Activated CD4-positive, alpha-beta T cell treated with anti-CD3 and anti-CD28 coated beads for 4 hours (primary cell): Measurements from ENCODE around the gene TIMM50.
"Not testable (repeated sequence)": the region's sequence is repeated elsewhere in the genome, so short reads cannot be mapped to it uniquely, and the experiment has no call there.

ENCODE experiments used
- DNase-seq, 2 donors: peaks; one replicate each; pipeline ENCODE4 v3.0.0-alpha.2; 2020

The TIMM50 gene

GRCh38 chr19:39470724-39471339 lies 9.8 kb upstream of the TIMM50 start:
- DNase-seq = no peak

DNA sequence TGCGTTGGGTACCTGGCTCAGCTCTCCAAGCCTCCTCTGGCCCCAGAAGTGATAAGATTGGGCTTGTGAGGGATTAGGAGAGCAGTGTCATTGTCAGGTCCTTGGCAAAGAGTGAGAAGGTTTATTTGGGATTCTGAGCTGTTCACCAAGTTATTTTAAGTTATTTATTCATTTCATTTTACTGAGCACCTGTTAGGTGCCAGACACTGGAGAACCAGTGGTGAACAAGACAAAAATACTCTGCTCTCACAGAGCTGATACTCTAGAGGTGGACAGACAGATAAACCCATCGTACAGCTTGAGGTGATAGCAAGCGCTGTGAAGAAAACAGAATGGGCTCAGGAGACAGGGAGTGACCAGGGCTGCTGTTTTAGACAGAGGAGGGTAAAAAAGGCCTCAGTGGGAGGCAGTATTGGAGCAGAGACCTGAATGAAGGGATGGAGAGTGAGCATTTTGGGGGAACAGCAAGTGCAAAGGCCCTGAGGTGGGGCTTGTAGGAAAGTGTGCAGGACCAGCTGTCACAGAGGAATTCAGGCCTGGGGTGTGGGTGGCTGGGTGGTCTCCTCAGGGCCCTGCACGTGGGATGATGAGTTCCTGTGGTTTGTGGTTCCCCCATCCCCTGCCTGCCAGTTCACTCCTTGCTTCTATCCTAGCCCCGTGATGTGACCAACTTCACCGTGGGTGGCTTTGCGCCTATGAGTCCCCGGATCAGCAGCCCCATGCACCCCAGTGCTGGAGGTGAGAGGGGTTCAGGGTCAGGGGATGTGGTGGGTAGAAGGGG lies 8.7 kb upstream of the TIMM50 start:
- no peak for DNase-seq

DNA sequence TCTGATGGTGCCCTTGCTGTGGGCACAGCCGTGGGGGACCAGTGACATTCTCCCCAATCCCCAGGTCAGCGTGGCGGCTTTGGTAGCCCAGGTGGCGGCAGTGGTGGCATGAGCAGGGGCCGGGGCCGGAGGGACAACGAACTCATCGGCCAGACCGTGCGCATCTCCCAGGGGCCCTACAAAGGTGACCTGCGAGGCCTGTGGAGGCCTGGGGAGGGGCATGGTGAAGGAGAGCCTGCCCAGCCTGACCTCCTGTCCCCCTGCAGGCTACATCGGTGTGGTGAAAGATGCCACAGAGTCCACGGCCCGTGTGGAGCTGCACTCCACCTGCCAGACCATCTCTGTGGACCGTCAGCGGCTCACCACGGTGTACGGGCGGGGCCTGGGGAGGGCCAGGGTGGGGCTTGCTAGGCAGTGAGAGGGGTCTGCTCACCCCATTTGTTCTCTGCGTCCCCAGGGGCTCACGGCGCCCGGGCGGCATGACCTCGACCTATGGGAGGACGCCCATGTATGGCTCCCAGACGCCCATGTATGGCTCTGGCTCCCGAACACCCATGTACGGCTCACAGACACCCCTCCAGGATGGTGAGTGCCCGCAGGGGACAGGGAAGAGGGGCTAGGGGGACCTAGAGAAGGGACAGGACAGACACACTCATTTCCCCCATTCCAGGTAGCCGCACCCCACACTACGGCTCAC lies 7.7 kb upstream of the TIMM50 start:
- no peak for DNase-seq

- DNase-seq = no peak
These were observed 7.1 kb upstream of the TIMM50 start for GRCh38 chr19:39473443-39473960.

- DNase-seq = peak; percentile 72 to 78
These were observed 6.5 kb upstream of the TIMM50 start for GRCh38 chr19:39474139-39474620.

- no peak for DNase-seq
These were observed 4.9 kb upstream of the TIMM50 start for GRCh38 chr19:39475748-39476147.

- not testable (repeated sequence) for DNase-seq
These were observed 1.3 kb upstream of the TIMM50 start for GRCh38 chr19:39479319-39479801.

GRCh38 chr19:39479916-39480315 lies 722 bp upstream of the TIMM50 start:
- DNase-seq = no peak

DNA sequence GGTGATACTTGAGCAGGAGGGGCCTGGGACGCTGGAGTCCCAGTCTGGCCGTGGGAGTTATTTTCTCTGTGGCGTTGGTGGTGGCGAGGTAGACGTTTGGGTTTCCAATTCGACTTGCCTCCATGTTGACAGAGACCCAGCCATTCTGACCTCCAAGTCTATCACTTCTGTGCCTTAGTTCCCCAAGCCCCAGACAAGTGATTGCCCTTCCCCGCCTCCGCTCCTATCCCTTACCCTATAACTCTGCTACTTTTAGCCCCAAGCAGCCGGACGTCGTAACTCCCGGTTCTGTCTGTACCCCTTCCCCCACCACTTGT lies 549 bp downstream of the TIMM50 start:
- no peak for DNase-seq

DNA sequence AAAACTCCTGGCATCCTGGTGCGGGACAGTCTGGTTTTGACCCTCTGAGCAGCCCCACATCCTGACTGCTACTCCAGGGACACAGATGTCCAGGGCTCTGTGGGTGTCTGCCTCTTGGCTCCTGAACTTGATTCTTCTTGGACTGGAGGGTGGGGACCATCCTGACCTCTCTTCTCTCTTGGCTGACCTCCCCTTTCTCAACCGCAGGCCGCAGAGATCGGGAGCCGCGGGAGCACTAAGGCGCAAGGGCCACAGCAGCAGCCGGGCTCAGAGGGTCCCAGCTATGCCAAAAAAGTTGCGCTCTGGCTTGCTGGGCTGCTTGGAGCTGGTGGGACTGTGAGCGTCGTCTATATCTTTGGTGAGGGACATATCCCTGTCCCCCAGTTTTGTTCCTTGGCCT lies 1.0 kb downstream of the TIMM50 start:
- DNase-seq = no peak

- DNase-seq = no peak
These were observed 2.5 kb downstream of the TIMM50 start for GRCh38 chr19:39483141-39483540.

DNA sequence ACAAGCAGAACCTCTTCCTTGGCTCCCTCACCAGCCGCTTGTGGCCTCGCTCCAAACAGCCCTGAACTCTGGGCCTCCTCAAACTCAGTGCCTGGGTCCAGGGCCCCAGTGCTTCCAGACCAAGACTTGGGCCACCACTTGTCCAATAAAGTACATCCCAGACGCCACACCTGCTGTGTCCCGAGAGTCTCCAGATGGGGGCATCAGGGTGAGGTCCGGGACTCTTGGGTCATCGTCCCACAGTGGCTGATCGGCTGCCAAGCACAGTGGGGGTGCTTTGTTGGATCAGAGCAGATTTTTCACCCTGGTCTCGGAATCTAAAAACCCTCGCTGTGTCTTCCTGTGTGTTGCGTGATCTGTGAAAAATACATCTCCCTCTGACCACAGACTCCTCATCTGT lies 9.1 kb downstream of the TIMM50 start:
- no peak for DNase-seq

DNA sequence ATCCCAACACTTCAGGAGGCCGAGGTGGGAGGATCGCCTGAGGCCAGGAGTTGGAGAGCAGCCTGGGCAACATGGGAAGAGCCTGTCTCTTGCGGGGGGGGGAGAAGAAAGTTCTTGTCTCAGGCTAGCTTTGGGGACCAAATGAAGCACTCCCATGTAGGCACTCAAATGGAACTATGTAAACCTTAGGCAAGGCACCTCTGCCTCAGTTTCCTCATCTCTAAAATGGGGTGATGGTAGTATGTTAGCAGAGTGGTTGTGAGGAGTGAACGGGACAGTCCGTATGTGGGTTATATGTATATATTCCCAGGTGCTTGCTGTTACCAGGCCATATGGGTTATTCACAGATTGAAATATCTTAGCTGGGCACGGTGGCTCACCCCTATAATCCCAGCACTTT lies 11.6 kb downstream of the TIMM50 start:
- DNase-seq = no peak

- DNase-seq = no peak
These were observed 12.2 kb downstream of the TIMM50 start for GRCh38 chr19:39492788-39493187.

DNA sequence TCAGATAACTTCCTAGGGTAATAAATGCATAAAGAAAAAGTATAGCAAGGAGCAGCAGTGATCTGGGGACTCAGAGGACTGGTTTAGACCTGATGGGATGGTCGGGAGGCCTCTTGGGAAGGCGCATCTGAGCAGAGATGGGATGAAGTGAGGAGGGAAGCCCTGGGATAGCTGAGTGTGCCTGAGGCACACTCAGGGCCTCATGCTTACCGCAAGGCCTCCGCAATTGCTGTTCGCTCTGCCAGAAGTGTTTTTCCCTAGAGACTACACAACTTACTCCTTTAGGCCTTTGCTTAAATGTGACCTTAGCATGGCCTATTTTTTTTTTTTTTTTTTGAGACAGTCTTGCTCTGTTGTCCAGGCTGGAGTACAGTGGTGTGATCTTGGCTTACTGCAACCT lies 14.0 kb downstream of the TIMM50 start:
- DNase-seq = no peak

GRCh38 chr19:39496063-39496462 lies 15.4 kb downstream of the TIMM50 start:
- no peak for DNase-seq

DNA sequence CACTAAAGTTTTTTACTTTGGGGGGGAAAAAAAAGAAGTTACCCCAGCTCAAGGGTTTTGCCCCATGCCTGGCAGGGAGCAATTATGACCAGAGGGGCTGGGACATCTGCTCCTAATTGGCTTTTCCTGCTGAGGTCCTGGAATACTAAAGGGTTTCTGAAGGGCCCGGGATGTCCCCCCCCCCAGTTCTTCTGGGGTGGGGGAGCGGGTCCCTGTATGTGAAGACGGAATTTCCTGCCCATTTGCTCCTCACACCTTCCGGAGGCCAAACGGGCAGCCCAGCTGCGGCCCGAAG lies 17.0 kb downstream of the TIMM50 start:
- no peak for DNase-seq

DNA sequence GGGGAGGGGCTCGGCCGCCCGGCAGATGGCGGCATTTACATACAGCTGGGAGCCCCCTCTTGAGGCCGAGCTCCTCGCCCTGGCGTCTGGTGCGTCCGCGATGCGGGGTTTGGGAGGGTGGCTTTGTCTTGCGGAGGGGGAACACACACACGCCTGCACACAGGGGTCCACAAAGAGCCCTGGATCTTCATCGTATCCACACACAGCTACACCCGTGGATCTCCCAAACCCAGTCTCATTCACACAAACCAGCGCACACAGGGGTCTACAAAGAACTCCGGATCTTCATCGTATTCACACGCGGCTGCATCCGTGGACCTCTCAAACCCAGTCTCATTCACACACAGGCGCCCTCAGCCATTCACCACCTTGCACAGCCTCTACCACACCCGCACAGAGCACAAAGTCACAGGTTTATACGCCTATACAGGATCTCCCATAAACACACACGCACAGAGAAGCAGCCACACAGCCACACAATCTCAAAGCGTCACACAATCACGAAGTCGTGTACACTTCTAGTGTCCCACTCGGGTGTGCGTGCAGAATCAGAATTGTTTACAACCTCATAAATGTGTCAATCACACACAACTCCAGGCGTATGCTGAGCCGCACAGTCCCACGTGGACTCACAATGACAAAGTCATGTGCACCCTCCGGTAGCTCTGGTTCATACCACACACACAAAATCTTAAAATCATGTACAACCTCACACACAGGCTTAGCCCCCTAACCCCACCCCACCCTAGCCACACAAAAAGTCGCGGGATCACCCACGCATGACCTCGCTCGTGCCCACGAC lies 17.6 kb downstream of the TIMM50 start:
- no peak for DNase-seq

DNA sequence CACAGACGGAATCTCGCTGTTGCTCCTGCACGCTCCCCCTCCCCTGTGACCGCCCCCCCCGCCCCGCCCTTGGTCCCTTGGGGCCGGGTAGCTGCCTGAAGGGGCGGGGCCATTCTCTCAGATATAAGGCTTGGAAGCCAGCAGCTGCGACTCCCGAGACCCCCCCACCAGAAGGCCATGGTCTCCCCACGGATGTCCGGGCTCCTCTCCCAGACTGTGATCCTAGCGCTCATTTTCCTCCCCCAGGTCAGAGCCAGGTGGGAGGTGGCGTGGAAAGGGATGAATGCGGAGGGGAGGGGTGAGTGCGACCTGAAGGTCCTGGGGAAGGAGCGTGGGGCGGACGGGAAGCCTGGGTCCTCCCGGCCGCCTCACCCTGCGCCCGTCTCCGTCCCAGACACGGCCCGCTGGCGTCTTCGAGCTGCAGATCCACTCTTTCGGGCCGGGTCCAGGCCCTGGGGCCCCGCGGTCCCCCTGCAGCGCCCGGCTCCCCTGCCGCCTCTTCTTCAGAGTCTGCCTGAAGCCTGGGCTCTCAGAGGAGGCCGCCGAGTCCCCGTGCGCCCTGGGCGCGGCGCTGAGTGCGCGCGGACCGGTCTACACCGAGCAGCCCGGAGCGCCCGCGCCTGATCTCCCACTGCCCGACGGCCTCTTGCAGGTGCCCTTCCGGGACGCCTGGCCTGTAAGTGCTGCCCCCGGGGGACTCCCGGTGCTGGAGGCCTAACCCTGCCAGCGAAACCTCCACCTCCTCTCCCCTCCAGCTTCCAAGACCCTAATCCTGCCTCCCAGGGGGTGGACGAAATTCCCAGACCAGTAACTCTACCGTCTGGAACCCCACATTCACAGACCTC lies 18.4 kb downstream of the TIMM50 start, which contains the start of gene DLL3:
DLL3 (plus strand) TSS at position 150 of the 845 bp plus-strand sequence; CDS start at position 178, 28 bp downstream.
- DNase-seq = peak in 1 of 2 donors; percentile 17

- DNase-seq = no peak
These were observed 19.3 kb downstream of the TIMM50 start for GRCh38 chr19:39499932-39500331.

- DNase-seq = no peak
These were observed 19.9 kb downstream of the TIMM50 start for GRCh38 chr19:39500543-39500942.

- no peak for DNase-seq
These were observed 20.7 kb downstream of the TIMM50 start for GRCh38 chr19:39501340-39501739.
